Right atrium auricular region (tissue), 2 donors: ENCODE results near the gene ARHGEF37. TPM values are rescaled to one million over a fixed set of nuclear protein-coding genes. Genes with fewer than 3 reads are reported as not detected.

ENCODE experiments used
- DNase-seq: peaks from one replicate; pipeline ENCODE4 v3.0.0-alpha.2; 2019; ENCODE audit warnings: low spot score
- H3K27ac ChIP-seq, 2 donors: fragments of 200-600 bp; sonication (generic); 1 replicate in 1 of 2; 2 replicates in 1 of 2; pipeline ENCODE4 v1.5.1; 2016 to 2019
- H3K27me3 ChIP-seq, 2 donors: fragments of 200-600 bp; sonication (generic); one replicate each; pipeline versions ENCODE4 v1.5.1 to v1.6.0; 2017 to 2019
- H3K36me3 ChIP-seq: fragments of 200-600 bp; sonication (generic); one replicate; pipeline ENCODE4 v1.5.1; 2016
- H3K4me1 ChIP-seq, 2 donors: fragments of 200-600 bp; sonication (generic); one replicate each; pipeline versions ENCODE4 v1.5.1 to v1.6.0; 2017 to 2019
- H3K4me3 ChIP-seq, 2 donors: fragments of 200-600 bp; sonication (generic); 1 replicate in 1 of 2; 2 replicates in 1 of 2; pipeline ENCODE4 v1.5.1; 2017 to 2019; ENCODE audit warnings: mild to moderate bottlenecking in 1 of 2, moderate library complexity in 1 of 2
- H3K9me3 ChIP-seq, 2 donors: fragments of 200-600 bp; sonication (generic); one replicate each; pipeline ENCODE4 v1.5.1; 2019
- total RNA-seq, 2 donors: library from RNA; depleted of rRNA; stranded (reverse); fragments of >200 nt; gene quantifications; one replicate each; pipeline ENCODE4 v1.1.0, GENCODE V29; 2016
- TF ChIP-seq, protein P1 (sequence below), 2 donors: fragments of 200-600 bp; sonication (generic); IDR thresholded peaks; one replicate each; pipeline ENCODE4 v1.5.1; 2019; ENCODE audit warnings: antibody characterized with exemption in 2 of 2

The ARHGEF37 gene
- total RNA-seq, 2 donors from 2014 or later: 11.0 to 13.7 TPM

DNA sequence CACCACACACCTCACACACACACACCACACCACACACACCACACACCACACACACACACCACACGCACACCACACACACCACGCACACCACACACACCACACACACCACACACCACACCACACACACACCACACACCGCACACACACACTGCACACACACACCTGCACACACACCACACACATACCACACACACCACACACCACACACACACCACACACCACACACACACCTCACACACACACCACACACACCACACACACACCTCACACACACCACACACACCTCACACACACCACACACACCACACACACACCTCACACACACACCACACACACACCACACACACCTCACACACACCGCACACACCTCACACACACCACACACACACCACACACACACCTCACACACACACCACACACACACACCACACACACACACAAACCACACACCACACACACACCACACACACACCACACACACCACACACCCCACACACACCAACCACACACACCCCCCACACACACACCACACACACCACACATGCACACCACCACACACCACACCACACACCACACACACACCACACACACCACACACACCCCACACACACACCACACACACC is 73.7 kb downstream of the ARHGEF37 start:
- Histone ChIP-seq H3K9me3 (no peaks in the 10 kb centered on the region), H3K4me3 (no peak overlapping the region), H3K27me3 (no peaks in the 10 kb centered on the region), H3K27ac (no peak overlapping the region), H3K36me3 (no peaks in the 10 kb centered on the region), H3K4me1 (peaks cover 0 to 9% of the 10 kb centered on the region in 2 donors)
- TF ChIP-seq, protein P1, sequence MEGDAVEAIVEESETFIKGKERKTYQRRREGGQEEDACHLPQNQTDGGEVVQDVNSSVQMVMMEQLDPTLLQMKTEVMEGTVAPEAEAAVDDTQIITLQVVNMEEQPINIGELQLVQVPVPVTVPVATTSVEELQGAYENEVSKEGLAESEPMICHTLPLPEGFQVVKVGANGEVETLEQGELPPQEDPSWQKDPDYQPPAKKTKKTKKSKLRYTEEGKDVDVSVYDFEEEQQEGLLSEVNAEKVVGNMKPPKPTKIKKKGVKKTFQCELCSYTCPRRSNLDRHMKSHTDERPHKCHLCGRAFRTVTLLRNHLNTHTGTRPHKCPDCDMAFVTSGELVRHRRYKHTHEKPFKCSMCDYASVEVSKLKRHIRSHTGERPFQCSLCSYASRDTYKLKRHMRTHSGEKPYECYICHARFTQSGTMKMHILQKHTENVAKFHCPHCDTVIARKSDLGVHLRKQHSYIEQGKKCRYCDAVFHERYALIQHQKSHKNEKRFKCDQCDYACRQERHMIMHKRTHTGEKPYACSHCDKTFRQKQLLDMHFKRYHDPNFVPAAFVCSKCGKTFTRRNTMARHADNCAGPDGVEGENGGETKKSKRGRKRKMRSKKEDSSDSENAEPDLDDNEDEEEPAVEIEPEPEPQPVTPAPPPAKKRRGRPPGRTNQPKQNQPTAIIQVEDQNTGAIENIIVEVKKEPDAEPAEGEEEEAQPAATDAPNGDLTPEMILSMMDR (IDR thresholded peaks at IDR 0.05): no peak
- DNase-seq: no peak

DNA sequence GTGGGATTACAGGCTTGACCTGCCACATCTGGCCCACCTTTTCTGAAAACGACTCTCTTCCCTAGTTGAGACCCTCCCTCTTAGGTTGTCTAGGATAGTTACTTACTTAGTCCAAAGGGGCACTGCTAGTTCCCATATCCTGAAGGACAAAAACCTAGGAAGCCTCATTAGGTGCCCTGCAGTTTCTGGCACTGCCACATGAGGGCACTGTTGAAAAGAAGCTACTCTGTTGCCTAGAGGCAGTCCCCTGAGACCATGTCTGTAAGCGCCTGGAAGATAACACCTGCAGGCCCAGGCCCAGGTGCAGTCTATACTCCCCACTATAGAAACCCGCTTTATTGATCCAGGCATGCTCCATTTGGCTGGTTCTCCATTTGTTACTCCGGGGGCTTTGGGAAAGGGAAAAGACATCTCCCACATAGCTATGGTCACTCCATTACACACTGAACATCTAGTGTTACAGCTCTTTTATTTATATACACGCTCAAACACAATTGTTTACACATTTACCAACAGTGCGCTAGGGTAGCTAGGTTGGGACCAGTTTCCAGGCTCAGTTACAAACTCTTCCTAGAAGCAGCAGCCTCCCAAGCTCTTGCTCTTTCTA is 75.4 kb downstream of the ARHGEF37 start:
- TF ChIP-seq, protein P1 (IDR thresholded peaks at IDR 0.05): peak; percentile 46 to 70
- Histone ChIP-seq H3K36me3 (no peaks in the 10 kb centered on the region), H3K9me3 (no peaks in the 10 kb centered on the region), H3K4me1 (peaks cover 0 to 9% of the 10 kb centered on the region in 2 donors), H3K4me3 (no peak overlapping the region), H3K27me3 (no peaks in the 10 kb centered on the region), H3K27ac (no peak overlapping the region)
- no peak for DNase-seq

DNA sequence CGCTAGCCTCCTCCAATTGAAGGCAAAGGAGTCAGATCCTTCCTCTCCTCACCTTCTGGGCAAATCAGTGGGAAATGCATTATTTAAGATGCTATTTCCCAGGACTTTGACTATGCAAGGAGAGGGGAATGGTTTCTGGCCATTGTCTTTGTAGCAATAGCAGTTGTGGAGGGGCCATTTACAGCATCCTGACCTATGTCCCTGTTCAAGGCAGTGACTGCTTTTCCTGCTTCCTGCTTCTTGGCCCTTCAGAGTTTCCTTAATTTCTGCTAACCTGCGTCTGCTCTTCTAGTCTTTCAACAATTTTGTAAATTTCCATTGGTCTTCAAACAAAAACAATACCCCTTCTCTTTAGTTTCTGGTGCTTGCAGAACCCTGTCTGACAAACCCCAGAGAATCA is 76.0 kb downstream of the ARHGEF37 start:
- peaks cover 0 to 9% of the 10 kb centered on the region in 2 donors for H3K4me1 ChIP-seq
- no peaks in the 10 kb centered on the region for H3K9me3 ChIP-seq
- H3K36me3 ChIP-seq: no peaks in the 10 kb centered on the region
- no peak overlapping the region for H3K27ac ChIP-seq
- TF ChIP-seq, protein P1 (IDR thresholded peaks at IDR 0.05): no peak
- DNase-seq: no peak
- H3K4me3 ChIP-seq: no peak overlapping the region
- no peaks in the 10 kb centered on the region for H3K27me3 ChIP-seq

DNA sequence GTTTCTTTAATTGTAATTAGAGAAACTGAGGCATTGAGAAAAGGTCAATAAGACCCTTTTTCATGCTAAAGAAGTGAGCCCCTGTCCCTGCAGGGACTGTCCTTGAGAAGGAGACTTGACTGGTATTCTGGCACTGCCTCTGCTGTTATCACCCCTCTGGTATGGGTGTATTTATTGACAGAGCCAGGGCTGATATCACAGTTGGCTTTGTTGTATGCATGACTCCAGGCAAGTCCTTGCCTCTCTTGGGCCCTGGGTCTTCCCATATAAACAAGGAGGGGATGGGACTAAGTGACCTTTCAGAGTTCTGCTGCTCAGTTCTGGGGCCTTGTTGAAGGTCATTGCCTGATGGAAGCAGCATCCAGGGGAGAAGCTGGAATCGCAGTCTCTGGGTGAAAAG is 77.0 kb downstream of the ARHGEF37 start:
- H3K4me3 ChIP-seq: no peak overlapping the region
- no peaks in the 10 kb centered on the region for H3K9me3 ChIP-seq
- no peaks in the 10 kb centered on the region for H3K36me3 ChIP-seq
- TF ChIP-seq, protein P1 (IDR thresholded peaks at IDR 0.05): no peak
- no peaks in the 10 kb centered on the region for H3K27me3 ChIP-seq
- DNase-seq: no peak
- peak overlapping the region; percentile 52 to 75 for H3K27ac ChIP-seq
- H3K4me1 ChIP-seq: peaks cover 0 to 9% of the 10 kb centered on the region in 2 donors

DNA sequence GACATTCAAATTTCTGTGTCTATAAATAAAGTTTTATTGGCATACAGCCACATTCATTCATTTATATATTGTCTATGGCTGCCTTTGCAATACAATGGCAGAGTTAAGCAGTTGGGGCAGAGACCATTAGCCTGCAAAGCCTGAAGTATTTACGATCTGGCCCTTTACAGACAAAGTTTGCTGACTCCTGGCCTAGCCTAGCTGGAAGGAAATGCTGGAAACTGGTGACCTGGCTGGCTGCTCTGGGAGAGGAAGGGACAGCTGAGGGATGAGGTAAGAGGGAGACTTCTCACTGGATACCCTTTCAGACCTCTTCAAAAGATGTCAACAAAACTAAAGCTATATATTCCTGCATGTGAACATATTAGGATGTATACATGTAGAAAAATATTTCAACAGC is 82.8 kb downstream of the ARHGEF37 start:
- Histone ChIP-seq H3K4me1 (peaks cover 0 to 15% of the 10 kb centered on the region in 2 donors), H3K9me3 (no peaks in the 10 kb centered on the region), H3K36me3 (no peaks in the 10 kb centered on the region), H3K4me3 (no peak overlapping the region), H3K27me3 (no peaks in the 10 kb centered on the region), H3K27ac (no peak overlapping the region)
- no peak for DNase-seq
- TF ChIP-seq, protein P1 (IDR thresholded peaks at IDR 0.05): no peak
